Endodermal cell (in vitro differentiated cells): ENCODE results near the gene TIGIT. TPM values are rescaled to one million over a fixed set of nuclear protein-coding genes. Genes with fewer than 3 reads are reported as not detected.
"Not testable (repeated sequence)": the region's sequence is repeated elsewhere in the genome, so short reads cannot be mapped to it uniquely, and the experiment has no call there.

Experiments used
- DNase-seq: peaks from one replicate; pipeline ENCODE4 v3.0.0-alpha.2; 2017
- H3K27ac ChIP-seq: 2 replicates; pipeline ENCODE4 v1.5.1; 2013; ENCODE audit warnings: mild to moderate bottlenecking, low read depth, low read length, moderate library complexity
- H3K27me3 ChIP-seq: 2 replicates; pipeline ENCODE4 v1.6.1; 2013; ENCODE audit warnings: mild to moderate bottlenecking, low read length, moderate library complexity; ENCODE audit not compliant: insufficient read depth, control insufficient read depth, poor library complexity, severe bottlenecking
- H3K36me3 ChIP-seq: 2 replicates; pipeline ENCODE4 v1.7.0; 2013; ENCODE audit warnings: mild to moderate bottlenecking, low read length, moderate library complexity; ENCODE audit not compliant: control insufficient read depth, insufficient read depth
- H3K4me1 ChIP-seq: one replicate; pipeline ENCODE4 v1.7.0; 2013; ENCODE audit warnings: low read length; ENCODE audit not compliant: control insufficient read depth, insufficient read depth
- H3K4me3 ChIP-seq: 2 replicates; pipeline ENCODE4 v1.5.1; 2013; ENCODE audit warnings: mild to moderate bottlenecking, low read length, moderate library complexity
- H3K9ac ChIP-seq: 2 replicates; pipeline ENCODE4 v1.6.1; 2013; ENCODE audit warnings: mild to moderate bottlenecking, low read length, moderate library complexity; ENCODE audit not compliant: poor library complexity, severe bottlenecking; ENCODE audit errors: extremely low read depth
- H3K9me3 ChIP-seq: 2 replicates; pipeline ENCODE4 v1.6.1; 2013; ENCODE audit warnings: mild to moderate bottlenecking, low read length, moderate library complexity; ENCODE audit not compliant: control insufficient read depth
- H3K27ac Mint-ChIP-seq: 2 replicates; pipeline ENCODE4 v1.8.0; 2020; ENCODE audit warnings: mixed read lengths
- H3K27me3 Mint-ChIP-seq: 2 replicates; pipeline ENCODE4 v1.8.0; 2021; ENCODE audit warnings: mild to moderate bottlenecking, mixed read lengths; ENCODE audit not compliant: insufficient read depth
- H3K36me3 Mint-ChIP-seq: 2 replicates; pipeline ENCODE4 v1.8.0; 2020; ENCODE audit warnings: low read depth, mixed read lengths
- H3K4me1 Mint-ChIP-seq: 2 replicates; pipeline ENCODE4 v1.8.0; 2020; ENCODE audit warnings: mixed read lengths
- H3K4me3 Mint-ChIP-seq: 2 replicates; pipeline ENCODE4 v1.8.0; 2020; ENCODE audit warnings: mild to moderate bottlenecking, moderate library complexity, mixed read lengths
- H3K9me3 Mint-ChIP-seq: 2 replicates; pipeline ENCODE4 v1.8.0; 2020; ENCODE audit warnings: mild to moderate bottlenecking, mixed read lengths
- WGBS, 2 experiments: methylation state at CpG; one replicate each; pipeline versions ENCODE4 v1.1.5 to v1.1.7; 2013; ENCODE audit warnings: missing lambda C conversion rate in 2 of 2, mixed read lengths in 1 of 2; ENCODE audit not compliant: insufficient coverage in 1 of 2, insufficient read length in 1 of 2; 5-methylcytosine and 5-hydroxymethylcytosine counted together
- total RNA-seq, 2 donors: library from RNA; stranded (reverse); fragmentation: NEBNext Ultra II Directional in 1 of 2; extraction: Animal tissue kit (Norgen Biotek cat#: 25700) in 1 of 2; gene quantifications; 2 replicates in 1 of 2; 3 replicates in 1 of 2; pipeline ENCODE4 v1.2.1, GENCODE V29; 2021
- TF ChIP-seq, protein P1 (sequence below): fragments of 200-600 bp; sonication (generic); conservative IDR thresholded peaks from 2 replicates; pipeline ENCODE4 v1.5.0; 2021; ENCODE audit warnings: antibody characterized with exemption, mild to moderate bottlenecking

The TIGIT gene
- total RNA-seq, 2 donors from 2014 or later, result not detected

- no peaks in the 10 kb centered on the region for H3K4me1 Mint-ChIP-seq
- peaks cover 21% of the 10 kb centered on the region for H3K9me3 Mint-ChIP-seq
- 100% methylated on average over 1 of the region's 1 CpG; no CpG with 5 or more reads in 1 of the 2 experiments for WGBS, 2 experiments
- H3K4me3 Mint-ChIP-seq, result no peak overlapping the region
- H3K36me3 Mint-ChIP-seq, result peaks cover 2% of the 10 kb centered on the region
- no peak for DNase-seq
- no peaks in the 10 kb centered on the region for H3K27me3 ChIP-seq
- no peak overlapping the region for H3K9ac ChIP-seq
- peaks cover 1% of the 10 kb centered on the region for H3K27me3 Mint-ChIP-seq
- TF ChIP-seq, protein P1, sequence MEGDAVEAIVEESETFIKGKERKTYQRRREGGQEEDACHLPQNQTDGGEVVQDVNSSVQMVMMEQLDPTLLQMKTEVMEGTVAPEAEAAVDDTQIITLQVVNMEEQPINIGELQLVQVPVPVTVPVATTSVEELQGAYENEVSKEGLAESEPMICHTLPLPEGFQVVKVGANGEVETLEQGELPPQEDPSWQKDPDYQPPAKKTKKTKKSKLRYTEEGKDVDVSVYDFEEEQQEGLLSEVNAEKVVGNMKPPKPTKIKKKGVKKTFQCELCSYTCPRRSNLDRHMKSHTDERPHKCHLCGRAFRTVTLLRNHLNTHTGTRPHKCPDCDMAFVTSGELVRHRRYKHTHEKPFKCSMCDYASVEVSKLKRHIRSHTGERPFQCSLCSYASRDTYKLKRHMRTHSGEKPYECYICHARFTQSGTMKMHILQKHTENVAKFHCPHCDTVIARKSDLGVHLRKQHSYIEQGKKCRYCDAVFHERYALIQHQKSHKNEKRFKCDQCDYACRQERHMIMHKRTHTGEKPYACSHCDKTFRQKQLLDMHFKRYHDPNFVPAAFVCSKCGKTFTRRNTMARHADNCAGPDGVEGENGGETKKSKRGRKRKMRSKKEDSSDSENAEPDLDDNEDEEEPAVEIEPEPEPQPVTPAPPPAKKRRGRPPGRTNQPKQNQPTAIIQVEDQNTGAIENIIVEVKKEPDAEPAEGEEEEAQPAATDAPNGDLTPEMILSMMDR, result no peak
- H3K27ac ChIP-seq, result no peak overlapping the region
- no peak overlapping the region for H3K27ac Mint-ChIP-seq
- H3K36me3 ChIP-seq, result no peaks in the 10 kb centered on the region
- H3K9me3 ChIP-seq, result no peaks in the 10 kb centered on the region
- H3K4me1 ChIP-seq, result no peaks in the 10 kb centered on the region
- H3K4me3 ChIP-seq, result no peak overlapping the region
Measured at GRCh38 chr3:114272271-114272670, 21.6 kb upstream of the TIGIT start.

DNA sequence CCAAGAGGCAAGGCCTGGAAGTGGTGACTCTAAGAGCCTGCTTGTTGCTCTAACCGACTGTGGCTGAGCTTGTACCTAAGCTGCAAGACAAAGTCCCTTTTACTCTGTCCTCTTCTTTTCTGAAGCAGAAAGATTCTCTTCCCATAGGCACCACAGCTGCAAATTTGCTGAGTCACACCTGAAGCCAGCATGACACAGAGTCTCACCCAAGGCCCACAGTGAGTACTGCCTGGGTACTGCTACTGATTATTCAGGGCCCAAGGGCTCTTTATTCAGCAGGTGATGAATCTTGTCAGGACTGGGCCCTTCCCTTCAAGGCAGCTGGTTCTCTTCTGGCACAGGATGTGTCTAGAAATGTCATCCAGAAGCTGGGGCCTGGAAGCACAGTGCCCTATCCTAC lies 18.9 kb upstream of the TIGIT start:
- no peaks in the 10 kb centered on the region for H3K4me1 Mint-ChIP-seq
- Histone ChIP-seq H3K36me3 (no peaks in the 10 kb centered on the region), H3K27me3 (no peaks in the 10 kb centered on the region), H3K9me3 (no peaks in the 10 kb centered on the region), H3K27ac (no peak overlapping the region), H3K9ac (no peak overlapping the region), H3K4me1 (no peaks in the 10 kb centered on the region), H3K4me3 (no peak overlapping the region)
- H3K36me3 Mint-ChIP-seq, result peaks cover 2% of the 10 kb centered on the region
- H3K27me3 Mint-ChIP-seq, result peaks cover 1% of the 10 kb centered on the region
- no peak for DNase-seq
- H3K9me3 Mint-ChIP-seq, result peaks cover 21% of the 10 kb centered on the region
- no peak overlapping the region for H3K4me3 Mint-ChIP-seq
- TF ChIP-seq, protein P1, result no peak
- H3K27ac Mint-ChIP-seq, result no peak overlapping the region
- WGBS, 2 experiments, result 80 to 81% methylated on average over 1 of the region's 1 CpG

- H3K27ac ChIP-seq, H3K27me3 Mint-ChIP-seq, H3K9me3 ChIP-seq, H3K4me1 Mint-ChIP-seq, H3K27ac Mint-ChIP-seq, H3K36me3 Mint-ChIP-seq, H3K36me3 ChIP-seq, H3K4me3 Mint-ChIP-seq, DNase-seq, H3K9ac ChIP-seq, H3K4me1 ChIP-seq, H3K27me3 ChIP-seq, H3K4me3 ChIP-seq: not testable (repeated sequence)
- WGBS, 2 experiments, result 93% methylated on average over 18 of the region's 26 CpGs; no CpG with 5 or more reads in 1 of the 2 experiments
- H3K9me3 Mint-ChIP-seq, result peaks cover 14% of the 10 kb centered on the region
Measured at GRCh38 chr3:114276856-114277255, 17.0 kb upstream of the TIGIT start.

DNA sequence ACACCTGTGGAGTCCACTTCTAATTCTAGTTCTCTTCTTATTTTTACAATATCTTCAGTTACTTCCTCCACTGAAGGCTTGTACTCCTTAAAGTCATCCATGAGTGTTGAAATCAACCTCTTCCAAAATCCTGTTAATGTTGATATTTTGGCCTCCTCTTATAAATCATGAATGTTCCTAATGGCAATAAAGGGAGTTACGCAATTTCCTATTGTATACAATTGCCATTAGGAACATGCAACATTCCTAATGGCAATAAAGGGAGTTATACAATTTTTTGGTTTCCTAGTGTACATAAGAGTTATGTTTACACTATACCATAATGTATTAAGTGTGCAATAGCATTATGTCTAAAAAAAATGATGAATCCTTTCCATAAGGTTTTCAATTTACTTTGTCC lies 9.2 kb upstream of the TIGIT start:
- 80 to 100% methylated on average over 1 of the region's 1 CpG for WGBS, 2 experiments
- H3K36me3 Mint-ChIP-seq, result no peaks in the 10 kb centered on the region
- Histone ChIP-seq H3K36me3 (no peaks in the 10 kb centered on the region), H3K4me3 (no peak overlapping the region), H3K9ac (no peak overlapping the region), H3K4me1 (no peaks in the 10 kb centered on the region), H3K9me3 (no peaks in the 10 kb centered on the region), H3K27ac (no peak overlapping the region), H3K27me3 (no peaks in the 10 kb centered on the region)
- no peaks in the 10 kb centered on the region for H3K4me1 Mint-ChIP-seq
- H3K4me3 Mint-ChIP-seq, result no peak overlapping the region
- no peak for DNase-seq
- no peaks in the 10 kb centered on the region for H3K27me3 Mint-ChIP-seq
- H3K27ac Mint-ChIP-seq, result no peak overlapping the region
- TF ChIP-seq, protein P1, result no peak
- peaks cover 5% of the 10 kb centered on the region for H3K9me3 Mint-ChIP-seq
